Stomach (tissue), 4 donors: ENCODE measurements around the gene TEKT2.

Experiments
- CTCF ChIP-seq, 7 experiments: fragments of 450-650 bp in 4 of 7; fragments of 200-600 bp in 3 of 7; sonication (generic) in 3 of 7; IDR thresholded peaks; one replicate each; pipeline ENCODE4 v1.5.1; 2016 to 2019; ENCODE audit warnings: antibody characterized with exemption in 7 of 7, control low read depth in 2 of 7, mild to moderate bottlenecking in 1 of 7
- POLR2AphosphoS5 ChIP-seq, 3 donors: sonication (generic); formaldehyde crosslinking; IDR thresholded peaks; one replicate each; pipeline ENCODE4 v1.6.1; 2016; ENCODE audit warnings: antibody characterized with exemption in 3 of 3

DNA sequence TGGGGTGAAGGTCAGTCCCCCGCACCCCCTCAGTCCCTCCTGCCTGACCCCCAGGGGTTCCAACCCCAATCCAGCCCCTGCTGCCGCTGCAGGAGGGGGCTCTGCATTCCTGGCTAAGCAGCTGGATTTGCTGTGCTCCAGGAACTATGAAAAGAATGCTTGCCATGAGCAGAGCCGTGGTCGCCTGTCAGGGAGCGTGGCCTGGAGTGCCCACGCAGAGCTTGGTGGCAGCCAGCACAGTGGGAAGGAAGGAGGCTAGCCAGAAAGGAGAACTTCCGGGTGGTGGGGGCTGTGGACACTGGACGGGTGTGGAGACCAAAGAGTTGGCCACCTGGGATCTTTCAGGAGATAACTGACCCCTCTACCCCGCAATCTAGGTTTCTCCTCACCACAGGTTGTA lies 35.6 kb downstream of the TEKT2 start:
- no peak for TF ChIP-seq POLR2AphosphoS5 (IDR thresholded peaks at IDR 0.05)
- TF ChIP-seq CTCF (IDR thresholded peaks at IDR 0.05) = no peak
